SH-SY5Y (cell line): ENCODE results near the gene GGN.

Source experiments
- GATA2 ChIP-seq: IDR thresholded peaks from 2 replicates; pipeline ENCODE4 v1.6.1; 2011; ENCODE audit warnings: mild to moderate bottlenecking, low read depth, low read length
- GATA3 ChIP-seq: IDR thresholded peaks from 2 replicates; pipeline ENCODE4 v1.6.1; 2011; ENCODE audit warnings: low read depth, mild to moderate bottlenecking, low read length, moderate library complexity

DNA sequence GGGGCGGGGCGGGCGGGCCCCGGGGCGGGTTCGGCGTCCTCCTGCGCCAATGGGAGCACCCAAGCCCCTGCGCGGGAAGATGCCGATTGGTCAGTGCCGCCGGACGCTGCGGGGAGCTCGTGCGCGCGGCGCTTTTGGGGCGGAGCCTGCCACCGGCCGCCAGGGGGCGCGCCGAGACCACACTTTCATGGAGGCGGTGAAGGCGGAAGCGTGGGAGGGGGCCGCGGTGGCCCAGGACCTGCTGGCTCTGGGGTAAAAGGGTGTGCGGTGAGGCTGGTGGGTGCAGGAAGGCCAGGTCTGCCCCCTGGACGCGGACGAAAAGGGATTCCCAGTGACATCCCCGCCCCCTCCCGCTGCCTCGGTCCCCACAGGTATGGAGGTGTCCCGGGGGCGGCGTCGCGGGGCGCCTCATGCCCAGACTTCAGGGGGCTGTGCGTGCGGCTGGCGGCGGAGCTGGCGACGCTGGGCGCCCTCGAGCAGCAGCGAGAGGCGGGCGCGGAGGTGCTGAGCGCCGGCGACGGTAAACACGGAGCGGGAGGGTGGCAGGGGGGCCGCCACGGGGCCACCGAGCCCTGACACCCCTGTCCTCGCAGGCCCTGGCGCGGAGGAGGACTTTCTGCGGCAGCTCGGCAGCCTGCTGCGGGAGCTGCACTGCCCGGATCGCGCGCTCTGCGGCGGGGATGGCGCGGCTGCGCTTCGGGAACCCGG, 15.3 kb upstream of the GGN start, which contains the start of gene FAM98C:
- TF ChIP-seq GATA2 (no peak), GATA3 (no peak)
